IgD-negative memory B cell (primary cell): Measurements from ENCODE around the gene RPS28. TPM values are rescaled to one million over a fixed set of nuclear protein-coding genes. Genes with fewer than 3 reads are reported as not detected.
"Not testable (repeated sequence)": the region's sequence is repeated elsewhere in the genome, so short reads cannot be mapped to it uniquely, and the experiment has no call there.

Source experiments
- H3K27ac Mint-ChIP-seq, 3 donors: one replicate each; pipeline ENCODE4 v1.8.0; 2020 to 2022; ENCODE audit warnings: mild to moderate bottlenecking in 3 of 3, mixed read lengths in 3 of 3, moderate library complexity in 1 of 3
- H3K27me3 Mint-ChIP-seq: one replicate; pipeline ENCODE4 v1.8.0; 2021; ENCODE audit warnings: mixed read lengths
- H3K36me3 Mint-ChIP-seq: one replicate; pipeline ENCODE4 v1.8.0; 2020; ENCODE audit warnings: mild to moderate bottlenecking, mixed read lengths
- H3K4me1 Mint-ChIP-seq, 3 donors: one replicate each; pipeline ENCODE4 v1.8.0; 2020 to 2022; ENCODE audit warnings: mixed read lengths in 3 of 3, mild to moderate bottlenecking in 1 of 3
- H3K4me3 Mint-ChIP-seq, 4 donors: one replicate each; pipeline ENCODE4 v1.8.0; 2020 to 2022; ENCODE audit warnings: mild to moderate bottlenecking in 4 of 4, mixed read lengths in 4 of 4, moderate library complexity in 3 of 4
- H3K9me3 Mint-ChIP-seq, 3 donors: one replicate each; pipeline ENCODE4 v1.8.0; 2020 to 2021; ENCODE audit warnings: mixed read lengths in 3 of 3, mild to moderate bottlenecking in 1 of 3
- polyA plus RNA-seq: library from polyadenylated mRNA; unstranded; fragments of 300-500 nt; fragmentation: Illumina TruSeq; gene quantifications from one replicate; pipeline ENCODE4 v1.2.3, GENCODE V29; 2021

The RPS28 gene
- polyA plus RNA-seq: 2,981 TPM

DNA sequence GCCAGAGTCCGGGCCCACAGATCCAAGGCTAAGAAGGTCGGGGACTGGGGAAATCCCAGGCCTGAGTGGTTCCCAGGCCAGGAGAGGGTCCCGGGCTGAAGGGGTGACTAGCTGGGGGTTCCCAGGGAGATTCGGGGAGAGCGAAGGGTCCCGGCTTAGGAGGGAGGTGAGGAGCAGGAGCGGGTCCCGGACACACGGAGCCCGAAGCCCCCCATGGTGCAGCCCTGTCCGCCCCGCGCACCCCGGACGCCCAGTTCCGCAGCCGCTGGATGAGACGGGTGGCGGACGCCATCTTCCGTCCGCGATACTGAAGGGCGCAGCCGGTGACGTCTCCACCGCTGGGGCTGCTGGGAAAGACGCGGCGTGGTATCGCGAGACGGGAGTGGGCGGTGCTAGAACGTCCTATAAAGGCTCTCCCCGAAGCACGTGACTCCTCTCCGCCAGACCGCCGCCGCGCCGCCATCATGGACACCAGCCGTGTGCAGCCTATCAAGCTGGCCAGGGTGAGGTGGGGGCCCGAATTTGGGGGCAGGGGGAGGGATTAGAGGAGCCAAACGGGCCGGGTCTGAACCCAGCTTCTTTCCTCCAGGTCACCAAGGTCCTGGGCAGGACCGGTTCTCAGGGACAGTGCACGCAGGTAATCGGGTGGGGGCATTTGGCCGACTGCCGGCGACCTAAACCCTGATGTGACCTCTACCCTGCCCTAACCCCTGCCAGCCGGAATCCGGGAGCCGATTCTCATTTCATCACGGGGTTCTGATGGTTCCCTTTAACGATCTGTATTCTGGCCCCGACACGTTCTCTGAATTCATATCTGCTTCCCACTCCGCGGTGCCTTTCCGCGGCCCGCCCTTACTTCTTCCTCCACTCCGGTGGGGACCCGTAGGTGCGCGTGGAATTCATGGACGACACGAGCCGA, at the start of gene RPS28, which contains the start of gene NDUFA7:
Gene RPS28 (plus strand): TSS at position 430 of the 919 bp plus-strand sequence. CDS start 35 bp downstream, at position 465.
Gene NDUFA7 (minus strand): TSS at position 309 of the 919 bp plus-strand sequence. CDS start 17 bp downstream, at position 292.
- peaks cover 15 to 20% (median 16%) of the 10 kb centered on the region in 3 donors for H3K4me1 Mint-ChIP-seq
- peaks cover 1% of the 10 kb centered on the region for H3K36me3 Mint-ChIP-seq
- no peaks in the 10 kb centered on the region for H3K9me3 Mint-ChIP-seq
- peak within 1 kb of the TSS; percentile 95 to 99 (median 98) for H3K4me3 Mint-ChIP-seq
- H3K27me3 Mint-ChIP-seq: no peaks in the 10 kb centered on the region
- H3K27ac Mint-ChIP-seq: peak within 1 kb of the TSS; percentile 97 to 98 (median 98)

GRCh38 chr19:8276508-8276907, 44.8 kb upstream of the RPS28 start:
- not testable (repeated sequence) for H3K27me3 Mint-ChIP-seq, H3K27ac Mint-ChIP-seq, H3K36me3 Mint-ChIP-seq, H3K9me3 Mint-ChIP-seq, H3K4me1 Mint-ChIP-seq, H3K4me3 Mint-ChIP-seq

GRCh38 chr19:8291337-8291736, 30.0 kb upstream of the RPS28 start:
- not testable (repeated sequence) for H3K4me1 Mint-ChIP-seq, H3K9me3 Mint-ChIP-seq, H3K4me3 Mint-ChIP-seq, H3K36me3 Mint-ChIP-seq, H3K27me3 Mint-ChIP-seq, H3K27ac Mint-ChIP-seq

DNA sequence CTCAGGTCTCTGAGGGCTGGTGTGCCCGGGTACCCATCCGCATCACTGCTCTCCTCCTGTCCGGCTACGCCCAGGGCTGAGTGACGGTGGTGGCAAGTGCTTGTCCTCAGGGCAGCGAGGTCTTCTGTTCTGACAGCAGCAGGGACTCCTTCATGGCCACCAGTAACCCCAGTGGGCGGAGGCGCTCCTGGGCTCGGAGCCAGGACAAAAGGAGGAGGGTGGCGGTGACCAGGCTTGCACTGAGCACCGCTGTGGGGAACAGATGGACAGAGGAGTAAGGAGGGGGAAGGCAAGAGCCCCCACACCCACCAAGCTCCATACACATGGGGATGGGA, 19.0 kb upstream of the RPS28 start:
- Mint-ChIP-seq H3K27me3 (no peaks in the 10 kb centered on the region), H3K36me3 (peaks cover 2% of the 10 kb centered on the region), H3K4me3 (no peak overlapping the region), H3K27ac (no peak overlapping the region), H3K4me1 (peaks cover 2 to 10% (median 9%) of the 10 kb centered on the region in 3 donors), H3K9me3 (no peaks in the 10 kb centered on the region)

DNA sequence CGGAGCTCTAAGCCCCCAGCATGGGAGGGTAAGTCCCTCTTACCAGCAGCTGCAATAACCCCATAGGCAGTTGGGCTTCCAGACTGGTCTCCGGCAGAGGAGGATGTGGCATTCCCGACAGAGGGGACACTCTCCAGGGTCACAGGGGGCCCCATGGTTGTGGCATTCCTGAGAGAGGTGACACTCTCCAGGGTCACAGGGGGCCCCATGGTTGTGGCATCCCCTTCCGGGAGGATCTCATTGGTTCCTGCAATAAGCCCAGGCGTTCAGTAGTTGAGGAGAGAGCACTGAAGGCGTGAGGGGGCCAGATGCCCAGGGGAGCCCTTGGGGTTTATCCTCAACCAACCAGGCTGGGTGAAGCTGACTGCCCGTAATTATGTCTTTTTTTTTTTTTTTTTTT, 18.6 kb upstream of the RPS28 start:
- no peak overlapping the region for H3K4me3 Mint-ChIP-seq
- no peaks in the 10 kb centered on the region for H3K9me3 Mint-ChIP-seq
- H3K27me3 Mint-ChIP-seq: no peaks in the 10 kb centered on the region
- no peak overlapping the region for H3K27ac Mint-ChIP-seq
- H3K4me1 Mint-ChIP-seq: peaks cover 6 to 14% (median 12%) of the 10 kb centered on the region in 3 donors
- peaks cover 2% of the 10 kb centered on the region for H3K36me3 Mint-ChIP-seq

DNA sequence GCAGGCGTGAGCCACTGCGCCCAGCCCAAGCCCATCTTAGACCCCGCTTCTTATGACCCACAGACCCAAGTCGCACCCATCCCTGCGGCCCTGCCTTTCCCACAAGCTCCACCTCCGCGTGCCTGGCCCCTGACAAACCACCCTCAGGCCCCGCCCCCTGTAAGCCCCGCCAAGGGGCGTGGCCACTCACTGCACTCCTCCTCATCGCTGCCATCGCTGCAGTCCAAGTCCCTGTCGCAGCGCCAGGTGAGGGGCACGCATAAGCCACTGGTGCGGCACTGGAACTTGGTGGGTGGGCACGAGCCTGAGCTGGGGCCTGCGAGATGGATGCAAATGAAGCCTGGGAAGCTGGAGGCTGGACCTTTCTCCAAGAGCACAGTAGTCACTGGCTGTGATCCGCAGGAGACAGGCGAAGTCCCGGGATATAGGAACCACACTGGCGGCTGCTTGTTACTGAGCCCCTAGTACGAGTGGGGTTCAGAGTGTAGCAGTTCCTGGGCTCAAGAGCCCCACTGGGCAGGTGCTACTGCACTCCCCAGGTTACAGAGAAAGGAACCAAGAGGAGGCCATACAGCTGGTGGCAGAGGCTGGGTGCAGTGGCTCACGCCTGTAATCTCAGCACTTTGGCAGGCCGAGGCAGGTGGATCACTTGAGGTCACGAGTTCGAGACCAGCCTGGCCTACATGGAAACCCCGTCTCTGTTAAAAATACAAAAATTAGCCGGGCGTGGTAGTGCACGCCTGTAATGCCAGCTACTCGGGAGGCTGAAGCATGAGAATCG, 16.3 kb upstream of the RPS28 start:
- Mint-ChIP-seq H3K27me3 (no peaks in the 10 kb centered on the region), H3K9me3 (no peaks in the 10 kb centered on the region), H3K36me3 (peaks cover 2% of the 10 kb centered on the region), H3K4me3 (peak overlapping the region in 1 of 4 donors; percentile 91), H3K27ac (no peak overlapping the region), H3K4me1 (peaks cover 15 to 24% (median 18%) of the 10 kb centered on the region in 3 donors)

DNA sequence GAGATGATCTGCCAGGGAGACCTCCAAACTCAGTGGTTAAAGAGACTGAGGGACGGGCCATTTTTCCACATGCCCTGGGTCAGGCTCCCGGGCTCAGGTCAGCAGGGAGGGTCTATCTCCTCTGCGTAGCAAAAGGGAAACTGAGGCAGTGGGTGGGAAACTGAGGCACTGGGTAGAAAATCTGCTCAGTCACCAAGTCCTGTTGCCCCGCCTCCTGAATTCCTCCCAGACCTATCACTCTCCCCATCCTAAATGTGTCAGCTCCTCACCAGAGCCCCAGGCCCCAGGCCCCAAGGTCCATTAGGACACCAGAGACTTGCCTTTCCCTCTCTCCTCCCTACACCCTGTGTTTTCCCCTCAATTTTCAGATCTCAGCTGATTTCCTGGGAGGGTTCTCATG, 15.5 kb upstream of the RPS28 start:
- H3K4me1 Mint-ChIP-seq: peaks cover 15 to 24% (median 18%) of the 10 kb centered on the region in 3 donors
- H3K27me3 Mint-ChIP-seq: no peaks in the 10 kb centered on the region
- peak overlapping the region in 2 of 3 donors; percentile 57 to 85 for H3K27ac Mint-ChIP-seq
- H3K9me3 Mint-ChIP-seq: no peaks in the 10 kb centered on the region
- peak overlapping the region in 2 of 4 donors; percentile 30 to 91 for H3K4me3 Mint-ChIP-seq
- peaks cover 2% of the 10 kb centered on the region for H3K36me3 Mint-ChIP-seq

- Mint-ChIP-seq H3K9me3 (no peaks in the 10 kb centered on the region), H3K27me3 (no peaks in the 10 kb centered on the region), H3K4me3 (peak overlapping the region; percentile 86 to 98 (median 92)), H3K4me1 (peaks cover 15 to 24% (median 18%) of the 10 kb centered on the region in 3 donors), H3K36me3 (peaks cover 2% of the 10 kb centered on the region), H3K27ac (peak overlapping the region; percentile 57 to 89 (median 85))
Measured at GRCh38 chr19:8306235-8307054, 14.9 kb upstream of the RPS28 start.

DNA sequence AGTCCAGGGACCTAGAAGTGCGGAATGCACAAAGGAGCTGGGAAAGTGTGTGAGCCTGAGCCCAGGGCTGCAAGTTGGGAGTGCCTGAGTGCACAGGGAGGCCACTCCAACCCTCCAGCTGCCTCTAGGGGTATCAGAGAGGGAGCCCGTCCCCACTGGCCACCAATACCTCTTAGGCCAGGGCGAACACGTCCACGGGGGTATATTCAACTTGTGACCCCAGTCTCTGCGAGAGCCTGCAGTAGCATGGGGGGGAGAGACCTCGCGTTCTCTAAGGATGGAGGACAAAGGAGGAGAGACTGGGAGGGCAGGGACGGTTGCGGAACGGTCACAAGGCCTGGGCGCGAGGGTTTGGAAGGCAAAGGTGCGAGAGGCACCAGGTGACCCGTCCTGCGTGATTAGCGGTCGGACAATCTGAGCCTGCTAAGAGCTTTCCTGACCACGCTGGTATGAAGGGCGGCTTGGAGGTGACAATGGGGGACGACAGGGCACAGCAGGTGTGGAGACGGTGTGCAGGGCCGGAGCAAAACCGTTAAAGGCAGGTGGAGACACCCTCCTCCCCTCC, 13.8 kb upstream of the RPS28 start:
- Mint-ChIP-seq H3K27ac (peak overlapping the region in 2 of 3 donors; percentile 89), H3K36me3 (no peaks in the 10 kb centered on the region), H3K27me3 (no peaks in the 10 kb centered on the region), H3K4me1 (peaks cover 15 to 24% (median 18%) of the 10 kb centered on the region in 3 donors), H3K9me3 (no peaks in the 10 kb centered on the region), H3K4me3 (peak overlapping the region; percentile 86 to 98 (median 92))

DNA sequence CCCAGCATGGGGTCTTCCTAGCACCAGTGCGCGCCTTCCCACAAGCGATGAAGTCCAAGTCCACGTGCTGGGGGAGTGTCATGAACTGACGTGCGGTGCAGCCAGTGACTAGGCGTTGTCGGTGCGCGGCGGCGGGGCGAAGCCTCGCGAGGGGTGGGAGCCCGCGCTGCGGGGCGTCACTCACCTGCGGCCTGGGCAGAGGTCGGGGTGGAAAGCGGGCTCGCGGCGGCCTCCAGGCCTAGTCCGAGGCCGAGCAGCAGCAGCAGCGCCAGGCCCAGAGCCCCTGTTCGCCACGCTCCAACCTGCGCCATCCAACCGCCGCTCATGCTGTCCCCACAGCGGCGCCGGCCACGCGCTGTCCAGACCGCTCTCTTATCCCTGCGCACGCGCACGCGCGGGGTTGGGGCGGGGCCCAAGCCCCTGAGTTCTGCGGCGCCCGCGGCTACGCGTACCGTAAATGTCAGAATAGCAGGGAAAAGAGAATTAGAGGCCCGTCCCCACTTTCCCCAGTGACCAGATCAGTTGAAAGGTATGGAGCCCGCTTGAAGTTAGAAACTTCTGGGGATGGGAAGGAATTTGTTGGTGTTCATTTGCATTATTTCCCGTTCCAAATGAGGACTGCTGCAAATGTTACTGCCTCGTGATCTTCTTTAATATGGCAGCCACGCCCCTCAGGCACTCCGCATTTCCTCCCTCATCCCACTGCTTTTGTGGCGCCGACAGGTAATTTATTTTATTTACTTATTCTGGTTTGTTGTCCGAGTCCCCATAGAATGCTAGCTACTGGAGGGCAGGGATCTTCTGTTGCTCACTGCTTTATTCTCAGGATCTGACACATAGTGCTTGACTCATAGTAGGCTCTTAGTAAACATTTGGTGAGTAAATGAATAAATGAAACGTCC, 13.1 kb upstream of the RPS28 start, which contains the start of gene CD320:
Gene CD320 (minus strand): TSS at position 394 of the 902 bp plus-strand sequence. CDS start 68 bp downstream, at position 326.
- Mint-ChIP-seq H3K9me3 (no peaks in the 10 kb centered on the region), H3K4me1 (peaks cover 15 to 24% (median 18%) of the 10 kb centered on the region in 3 donors), H3K27ac (peak within 1 kb of the TSS; percentile 65 to 89 (median 89)), H3K36me3 (no peaks in the 10 kb centered on the region), H3K27me3 (no peaks in the 10 kb centered on the region), H3K4me3 (peak within 1 kb of the TSS; percentile 86 to 98 (median 92))

GRCh38 chr19:8308891-8309291, 12.4 kb upstream of the RPS28 start:
- H3K9me3 Mint-ChIP-seq: no peaks in the 10 kb centered on the region
- H3K4me1 Mint-ChIP-seq: peaks cover 15 to 24% (median 18%) of the 10 kb centered on the region in 3 donors
- H3K27ac Mint-ChIP-seq: peak overlapping the region in 2 of 3 donors; percentile 65 to 89
- no peaks in the 10 kb centered on the region for H3K36me3 Mint-ChIP-seq
- peak overlapping the region; percentile 86 to 98 (median 92) for H3K4me3 Mint-ChIP-seq
- H3K27me3 Mint-ChIP-seq: no peaks in the 10 kb centered on the region

- H3K36me3 Mint-ChIP-seq: peaks cover 2% of the 10 kb centered on the region
- peaks cover 15 to 24% (median 18%) of the 10 kb centered on the region in 3 donors for H3K4me1 Mint-ChIP-seq
- H3K27ac Mint-ChIP-seq: no peak overlapping the region
- no peak overlapping the region for H3K4me3 Mint-ChIP-seq
- H3K9me3 Mint-ChIP-seq: no peaks in the 10 kb centered on the region
- no peaks in the 10 kb centered on the region for H3K27me3 Mint-ChIP-seq
Measured at GRCh38 chr19:8310342-8311055, 10.8 kb upstream of the RPS28 start.
